Thyroid gland (tissue), 4 donors: ENCODE results near the gene GATA5.

ENCODE experiments used
- POLR2A ChIP-seq, 2 donors: fragments of 450-650 bp; IDR thresholded peaks; one replicate each; pipeline ENCODE4 v1.6.1; 2017; ENCODE audit warnings: antibody characterized with exemption in 2 of 2, mild to moderate bottlenecking in 2 of 2, moderate library complexity in 1 of 2
- TF ChIP-seq, protein P1 (sequence below), 6 experiments: fragments of 200-600 bp in 3 of 6; fragments of 450-650 bp in 3 of 6; sonication (generic) in 3 of 6; IDR thresholded peaks; one replicate each; pipeline ENCODE4 v1.5.1; 2016 to 2019; ENCODE audit warnings: antibody characterized with exemption in 6 of 6, mild to moderate bottlenecking in 2 of 6, inconsistent platforms in 1 of 6, moderate library complexity in 1 of 6

DNA sequence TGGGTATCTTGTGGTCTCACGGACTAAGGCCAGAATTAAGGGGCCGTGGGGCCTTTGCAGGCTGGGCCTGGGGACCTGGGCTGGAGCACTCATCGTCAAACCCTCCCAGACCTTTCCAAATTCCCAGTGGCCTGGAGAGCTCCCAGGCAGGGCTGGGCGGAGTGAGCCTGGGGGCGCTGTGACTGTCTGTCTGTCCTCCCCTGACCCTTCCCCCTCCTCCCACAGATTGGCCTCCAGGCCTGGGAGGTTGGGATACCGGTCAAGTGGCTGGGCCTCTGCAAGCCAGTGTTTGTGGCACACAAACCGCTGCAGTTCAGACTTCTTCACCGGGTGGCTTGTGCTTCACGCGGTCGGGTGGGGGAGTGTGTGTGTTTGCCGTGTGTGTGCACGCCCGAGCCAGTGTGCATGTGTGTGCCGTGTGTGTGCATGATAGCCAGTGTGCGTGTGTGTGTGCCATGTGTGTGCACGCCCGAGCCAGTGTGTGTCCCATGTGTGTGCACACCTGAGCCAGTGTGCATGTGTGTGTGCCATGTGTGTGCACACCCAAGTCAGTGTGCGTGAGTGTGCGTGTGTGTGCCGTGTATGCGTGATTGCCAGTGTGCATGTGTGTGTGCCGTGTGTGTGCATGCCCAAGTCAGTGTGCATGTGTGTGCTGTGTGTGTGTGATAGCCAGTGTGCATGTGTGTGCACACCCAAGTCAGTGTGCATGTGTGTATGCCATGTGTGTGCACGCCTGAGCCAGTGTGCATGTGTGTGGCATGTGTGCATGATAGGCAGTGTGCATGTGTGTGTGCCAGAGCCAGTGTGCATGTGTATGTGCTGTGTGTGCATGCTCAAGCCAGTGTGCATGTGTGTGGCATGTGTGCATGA lies 54.7 kb downstream of the GATA5 start:
- TF ChIP-seq, protein P1, sequence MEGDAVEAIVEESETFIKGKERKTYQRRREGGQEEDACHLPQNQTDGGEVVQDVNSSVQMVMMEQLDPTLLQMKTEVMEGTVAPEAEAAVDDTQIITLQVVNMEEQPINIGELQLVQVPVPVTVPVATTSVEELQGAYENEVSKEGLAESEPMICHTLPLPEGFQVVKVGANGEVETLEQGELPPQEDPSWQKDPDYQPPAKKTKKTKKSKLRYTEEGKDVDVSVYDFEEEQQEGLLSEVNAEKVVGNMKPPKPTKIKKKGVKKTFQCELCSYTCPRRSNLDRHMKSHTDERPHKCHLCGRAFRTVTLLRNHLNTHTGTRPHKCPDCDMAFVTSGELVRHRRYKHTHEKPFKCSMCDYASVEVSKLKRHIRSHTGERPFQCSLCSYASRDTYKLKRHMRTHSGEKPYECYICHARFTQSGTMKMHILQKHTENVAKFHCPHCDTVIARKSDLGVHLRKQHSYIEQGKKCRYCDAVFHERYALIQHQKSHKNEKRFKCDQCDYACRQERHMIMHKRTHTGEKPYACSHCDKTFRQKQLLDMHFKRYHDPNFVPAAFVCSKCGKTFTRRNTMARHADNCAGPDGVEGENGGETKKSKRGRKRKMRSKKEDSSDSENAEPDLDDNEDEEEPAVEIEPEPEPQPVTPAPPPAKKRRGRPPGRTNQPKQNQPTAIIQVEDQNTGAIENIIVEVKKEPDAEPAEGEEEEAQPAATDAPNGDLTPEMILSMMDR (IDR thresholded peaks at IDR 0.05) = no peak
- TF ChIP-seq POLR2A (IDR thresholded peaks at IDR 0.05) = no peak
